Measurements from ENCODE around the gene PACS2. TPM values are rescaled to one million over a fixed set of nuclear protein-coding genes. Genes with fewer than 3 reads are reported as not detected.

The PACS2 gene
- total and polyA plus RNA-seq, 2 donors = 43.8 to 67.9 TPM

GRCh38 chr14:105392131-105393090 lies 77.9 kb downstream of the PACS2 start:
- WGBS = 93% methylated on average over 40 of the region's 40 CpGs
- H3K4me1 ChIP-seq (ENCODE audit: insufficient read depth) = no peaks in the 10 kb centered on the region
- DNase-seq (ENCODE audit: extremely low spot score) = no peak
- no peak overlapping the region for H3K27ac ChIP-seq (ENCODE audit: low read depth)
- no peak overlapping the region for H3K4me3 ChIP-seq (ENCODE audit: low read depth, low read length)
- H3K36me3 ChIP-seq (ENCODE audit: insufficient read depth) = peaks cover 2% of the 10 kb centered on the region

- H3K27ac ChIP-seq (ENCODE audit: low read depth) = no peak overlapping the region
- no peaks in the 10 kb centered on the region for H3K4me1 ChIP-seq (ENCODE audit: insufficient read depth)
- no peak for DNase-seq (ENCODE audit: extremely low spot score)
- 93% methylated on average over 14 of the region's 14 CpGs for WGBS
- H3K4me3 ChIP-seq (ENCODE audit: low read depth, low read length) = no peak overlapping the region
- H3K36me3 ChIP-seq (ENCODE audit: insufficient read depth) = peaks cover 2% of the 10 kb centered on the region
Observed at GRCh38 chr14:105393151-105393550, 78.6 kb downstream of the PACS2 start.

DNA sequence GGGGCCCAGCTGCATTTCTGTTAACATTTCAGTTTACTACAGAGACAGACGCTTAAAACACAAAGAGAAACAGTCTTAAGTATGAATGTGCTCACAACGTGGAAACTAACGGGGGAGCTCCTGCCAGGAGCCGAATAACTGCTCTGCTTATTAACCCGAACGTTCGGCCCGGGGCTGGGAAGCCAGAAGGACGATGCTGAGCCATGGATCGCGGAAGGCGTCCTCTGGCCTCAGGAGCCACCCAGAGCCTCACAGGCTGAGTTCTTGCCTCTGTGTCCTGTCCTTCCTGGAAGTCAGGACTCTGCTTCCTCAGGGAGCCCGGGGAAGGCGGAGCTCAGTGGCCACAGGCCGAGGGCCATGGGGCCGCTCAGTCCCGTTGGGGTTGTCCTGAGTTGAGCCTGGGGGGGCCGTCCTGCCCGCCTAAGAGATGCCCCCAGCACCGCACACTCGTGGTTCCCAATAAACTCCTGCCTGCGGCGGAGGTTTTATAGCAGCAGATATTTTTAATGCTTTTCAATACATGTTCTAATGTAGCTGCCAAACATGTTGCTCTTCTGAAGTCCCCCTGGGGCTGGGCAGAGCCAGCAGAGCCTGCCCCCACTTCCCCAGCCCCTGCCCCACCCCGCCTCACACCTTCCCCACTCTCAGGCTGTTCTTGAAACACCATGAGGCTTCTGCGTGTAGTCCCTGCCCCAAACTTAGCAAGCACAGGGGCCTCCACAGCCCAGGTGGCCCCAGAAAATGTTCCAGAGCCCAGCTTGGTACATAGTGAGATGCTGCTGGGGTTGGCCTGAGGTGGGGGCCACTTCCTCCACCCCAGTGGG lies 80.4 kb downstream of the PACS2 start:
- H3K36me3 ChIP-seq (ENCODE audit: insufficient read depth) = peaks cover 2% of the 10 kb centered on the region
- H3K27ac ChIP-seq (ENCODE audit: low read depth) = no peak overlapping the region
- H3K4me1 ChIP-seq (ENCODE audit: insufficient read depth) = no peaks in the 10 kb centered on the region
- DNase-seq (ENCODE audit: extremely low spot score) = no peak
- 81% methylated on average over 25 of the region's 25 CpGs for WGBS
- H3K4me3 ChIP-seq (ENCODE audit: low read depth, low read length) = no peak overlapping the region

GRCh38 chr14:105395538-105395854 lies 80.9 kb downstream of the PACS2 start:
- 95% methylated on average over 8 of the region's 8 CpGs for WGBS
- Histone ChIP-seq H3K36me3 (ENCODE audit: insufficient read depth) (peaks cover 2% of the 10 kb centered on the region), H3K4me1 (ENCODE audit: insufficient read depth) (no peaks in the 10 kb centered on the region), H3K27ac (ENCODE audit: low read depth) (no peak overlapping the region), H3K4me3 (ENCODE audit: low read depth, low read length) (no peak overlapping the region)
- DNase-seq (ENCODE audit: extremely low spot score) = no peak

GRCh38 chr14:105397350-105397931 lies 82.9 kb downstream of the PACS2 start:
- no peak for DNase-seq (ENCODE audit: extremely low spot score)
- Histone ChIP-seq H3K4me1 (ENCODE audit: insufficient read depth) (no peaks in the 10 kb centered on the region), H3K4me3 (ENCODE audit: low read depth, low read length) (no peak overlapping the region), H3K27ac (ENCODE audit: low read depth) (no peak overlapping the region), H3K36me3 (ENCODE audit: insufficient read depth) (peaks cover 2% of the 10 kb centered on the region)
- 83% methylated on average over 13 of the region's 13 CpGs for WGBS

DNA sequence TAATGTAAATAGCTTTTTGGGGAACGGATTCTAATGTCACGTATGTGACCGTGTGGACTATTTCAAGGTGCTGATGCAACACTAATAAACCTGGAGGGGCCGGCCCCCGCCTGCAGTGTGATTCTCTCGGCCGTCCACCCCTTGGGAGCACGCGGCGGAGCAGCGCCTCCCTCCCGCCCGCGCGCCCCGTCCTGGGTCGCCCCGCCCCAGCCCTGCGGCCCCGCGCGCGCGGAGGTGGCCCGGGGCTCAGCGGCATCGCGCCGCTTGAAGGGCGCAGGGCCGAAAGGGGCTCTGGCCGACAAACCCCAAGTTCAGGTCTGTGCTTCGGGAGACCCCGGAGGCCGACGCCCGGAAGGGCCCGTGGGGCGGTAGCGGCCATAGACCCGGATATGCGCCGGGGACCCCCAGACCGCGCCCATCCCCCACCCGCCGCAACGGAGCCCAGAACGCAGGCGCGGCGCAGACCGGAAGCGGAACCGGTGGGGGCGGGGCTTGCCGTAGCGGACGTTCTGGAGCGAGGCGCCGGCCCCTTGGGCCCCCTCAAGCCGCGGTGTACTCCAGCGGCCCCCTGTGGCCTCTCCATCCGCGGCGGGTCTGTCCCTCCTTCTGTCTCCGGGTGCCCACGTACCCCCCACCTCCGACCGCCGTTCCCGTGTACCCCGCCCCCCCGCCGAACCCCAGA lies 83.6 kb downstream of the PACS2 start, which contains the start of gene TEX22:
Gene TEX22 (plus strand): TSS at position 495 of the 682 bp plus-strand sequence. CDS start 803 bp downstream, outside the sequence.
- under 1% methylated on average over 77 of the region's 77 CpGs for WGBS

DNA sequence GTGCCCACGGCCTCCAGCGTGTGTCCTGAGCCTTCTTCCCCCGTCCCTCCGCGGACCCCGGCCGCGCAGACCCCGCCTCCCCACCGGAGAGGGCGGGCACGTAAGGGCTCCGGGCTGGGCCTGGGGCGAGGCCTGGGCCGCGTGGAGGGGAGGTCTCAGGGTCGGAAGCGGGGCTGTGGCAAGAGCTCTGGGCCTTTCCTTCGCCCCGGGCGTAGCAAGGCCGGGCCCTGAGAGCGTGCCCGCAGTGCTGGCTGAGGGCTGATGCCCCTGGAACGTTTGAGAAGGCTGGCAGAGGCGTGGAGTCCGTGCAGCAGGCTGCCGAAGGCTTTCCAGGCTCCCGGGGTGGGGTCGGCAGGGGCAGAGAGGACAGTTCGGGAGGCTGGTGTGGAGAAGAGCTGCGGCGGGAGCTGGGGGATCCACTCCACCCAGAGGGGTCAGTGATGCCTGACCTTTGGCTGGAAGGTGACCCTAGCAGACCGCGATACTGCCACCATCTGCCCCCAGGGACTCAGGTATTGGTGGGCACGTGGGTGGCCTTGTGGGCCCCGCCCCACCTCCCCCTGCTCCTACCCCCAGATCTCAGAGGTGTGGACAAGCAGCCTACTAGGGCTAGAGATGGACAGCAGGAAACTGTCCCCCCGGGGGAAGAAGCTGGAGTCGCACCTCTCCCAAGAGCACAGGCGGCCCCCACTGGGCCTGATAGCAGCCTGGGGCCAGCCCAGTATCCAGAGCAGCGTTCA lies 84.3 kb downstream of the PACS2 start:
- no peaks in the 10 kb centered on the region for H3K4me1 ChIP-seq (ENCODE audit: insufficient read depth)
- 33% methylated on average over 41 of the region's 41 CpGs for WGBS
- peak overlapping the region; percentile 90 for H3K4me3 ChIP-seq (ENCODE audit: low read depth, low read length)
- peaks cover 2% of the 10 kb centered on the region for H3K36me3 ChIP-seq (ENCODE audit: insufficient read depth)
- H3K27ac ChIP-seq (ENCODE audit: low read depth) = peak overlapping the region; percentile 52
- no peak for DNase-seq (ENCODE audit: extremely low spot score)

More for the DNA sequence above, 83.6 kb downstream of the PACS2 start, which contains the start of gene TEX22:
- Histone ChIP-seq H3K27ac (ENCODE audit: low read depth) (peak within 1 kb of the TSS; percentile 72), H3K4me3 (ENCODE audit: low read depth, low read length) (peak within 1 kb of the TSS; percentile 90), H3K36me3 (ENCODE audit: insufficient read depth) (peaks cover 2% of the 10 kb centered on the region), H3K4me1 (ENCODE audit: insufficient read depth) (no peaks in the 10 kb centered on the region)
- DNase-seq (ENCODE audit: extremely low spot score) = peak; percentile 37

- no peak overlapping the region for H3K27ac ChIP-seq (ENCODE audit: low read depth)
- 80% methylated on average over 8 of the region's 8 CpGs for WGBS
Observed at GRCh38 chr14:105399466-105399775, 84.9 kb downstream of the PACS2 start.

DNA sequence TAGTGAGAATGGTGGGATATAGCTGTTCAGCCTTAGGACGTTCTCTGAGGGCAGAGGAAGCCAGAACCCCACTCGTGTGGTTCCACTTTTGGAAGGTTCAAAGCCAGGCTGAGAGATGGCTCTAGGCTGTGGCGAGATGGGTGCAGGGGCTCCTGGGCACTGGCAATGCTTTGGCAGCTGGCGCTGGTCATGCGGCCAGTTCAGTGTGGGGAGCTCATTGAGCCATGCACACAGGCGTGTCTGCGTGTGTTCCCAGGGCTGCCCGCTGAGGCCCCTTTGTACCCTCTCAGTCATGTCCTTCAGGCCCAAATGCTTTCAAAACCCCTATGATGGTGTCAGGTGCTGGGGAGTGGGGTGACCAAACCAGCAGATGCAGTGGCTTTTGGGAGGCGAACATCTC lies 85.5 kb downstream of the PACS2 start:
- DNase-seq (ENCODE audit: extremely low spot score) = no peak
- no peak overlapping the region for H3K27ac ChIP-seq (ENCODE audit: low read depth)
- H3K4me3 ChIP-seq (ENCODE audit: low read depth, low read length) = no peak overlapping the region
- H3K4me1 ChIP-seq (ENCODE audit: insufficient read depth) = no peaks in the 10 kb centered on the region
- no peaks in the 10 kb centered on the region for H3K36me3 ChIP-seq (ENCODE audit: insufficient read depth)
- WGBS = 98% methylated on average over 9 of the region's 9 CpGs

More at GRCh38 chr14:105399466-105399775, 84.9 kb downstream of the PACS2 start:
- no peak overlapping the region for H3K4me3 ChIP-seq (ENCODE audit: low read depth, low read length)
- DNase-seq (ENCODE audit: extremely low spot score) = no peak
- no peaks in the 10 kb centered on the region for H3K36me3 ChIP-seq (ENCODE audit: insufficient read depth)
- no peaks in the 10 kb centered on the region for H3K4me1 ChIP-seq (ENCODE audit: insufficient read depth)

GRCh38 chr14:105401699-105402098 lies 87.2 kb downstream of the PACS2 start:
- WGBS = 97% methylated on average over 9 of the region's 9 CpGs
- Histone ChIP-seq H3K36me3 (ENCODE audit: insufficient read depth) (no peaks in the 10 kb centered on the region), H3K27ac (ENCODE audit: low read depth) (no peak overlapping the region), H3K4me3 (ENCODE audit: low read depth, low read length) (no peak overlapping the region), H3K4me1 (ENCODE audit: insufficient read depth) (no peaks in the 10 kb centered on the region)
- no peak for DNase-seq (ENCODE audit: extremely low spot score)

GRCh38 chr14:105408592-105408991 lies 94.0 kb downstream of the PACS2 start:
- 80% methylated on average over 13 of the region's 13 CpGs for WGBS
- Histone ChIP-seq H3K4me3 (ENCODE audit: low read depth, low read length) (no peak overlapping the region), H3K36me3 (ENCODE audit: insufficient read depth) (no peaks in the 10 kb centered on the region), H3K4me1 (ENCODE audit: insufficient read depth) (no peaks in the 10 kb centered on the region), H3K27ac (ENCODE audit: low read depth) (no peak overlapping the region)
- no peak for DNase-seq (ENCODE audit: extremely low spot score)

DNA sequence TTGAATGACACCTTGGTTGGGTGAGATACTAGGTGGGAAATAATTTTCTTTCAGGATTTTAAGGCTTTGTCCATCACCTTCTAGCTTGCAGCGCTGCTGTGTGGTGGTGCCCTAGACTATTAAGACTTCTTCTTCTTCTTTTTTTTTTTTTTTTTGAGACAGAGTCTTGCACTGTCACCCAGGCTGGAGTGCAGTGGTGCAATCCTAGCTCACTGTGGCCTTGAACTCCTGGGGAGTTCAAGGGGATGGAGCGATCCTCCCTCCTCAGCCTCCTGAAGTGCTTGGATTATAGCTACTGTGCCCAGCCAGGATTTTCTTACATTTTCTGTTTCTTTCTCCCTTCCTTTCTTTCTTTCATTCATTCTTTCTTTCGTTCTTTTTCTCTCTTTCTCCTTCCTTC lies 94.8 kb downstream of the PACS2 start:
- Histone ChIP-seq H3K27ac (ENCODE audit: low read depth) (no peak overlapping the region), H3K4me3 (ENCODE audit: low read depth, low read length) (no peak overlapping the region), H3K36me3 (ENCODE audit: insufficient read depth) (no peaks in the 10 kb centered on the region), H3K4me1 (ENCODE audit: insufficient read depth) (no peaks in the 10 kb centered on the region)
- WGBS = 85% methylated on average over 3 of the region's 3 CpGs
- no peak for DNase-seq (ENCODE audit: extremely low spot score)

DNA sequence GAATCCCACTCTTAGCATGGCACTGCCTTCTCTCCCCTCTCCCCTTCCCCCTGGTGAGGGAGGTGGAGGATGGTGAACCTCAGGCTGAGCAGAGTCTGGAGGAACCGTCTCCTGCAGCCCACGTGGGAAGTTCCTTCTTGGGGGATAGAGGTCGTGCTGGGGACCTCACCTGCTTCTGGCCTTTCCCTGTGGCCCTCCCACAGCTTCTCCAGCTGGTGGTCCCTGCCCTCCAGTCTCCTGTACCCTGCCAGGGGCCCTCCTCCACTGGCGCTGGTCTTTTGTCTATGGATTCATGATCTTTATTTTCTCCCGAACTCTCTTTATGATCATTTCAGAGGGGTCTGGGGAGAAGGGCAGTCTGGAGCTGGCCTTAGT lies 96.1 kb downstream of the PACS2 start:
- Histone ChIP-seq H3K4me1 (ENCODE audit: insufficient read depth) (no peaks in the 10 kb centered on the region), H3K27ac (ENCODE audit: low read depth) (no peak overlapping the region), H3K4me3 (ENCODE audit: low read depth, low read length) (no peak overlapping the region), H3K36me3 (ENCODE audit: insufficient read depth) (no peaks in the 10 kb centered on the region)
- no peak for DNase-seq (ENCODE audit: extremely low spot score)
- WGBS = 38% methylated on average over 5 of the region's 5 CpGs
